Thyroid gland (tissue), 4 donors: ENCODE measurements around the gene TOB2.
A peak's percentile ranks its signal among the peaks of the same experiment; 100 is the strongest.

Experiments
- POLR2A ChIP-seq, 2 donors: fragments of 450-650 bp; IDR thresholded peaks; one replicate each; pipeline ENCODE4 v1.6.1; 2017; ENCODE audit warnings: antibody characterized with exemption in 2 of 2, mild to moderate bottlenecking in 2 of 2, moderate library complexity in 1 of 2
- TF ChIP-seq, protein P1 (sequence below), 6 experiments: fragments of 200-600 bp in 3 of 6; fragments of 450-650 bp in 3 of 6; sonication (generic) in 3 of 6; IDR thresholded peaks; one replicate each; pipeline ENCODE4 v1.5.1; 2016 to 2019; ENCODE audit warnings: antibody characterized with exemption in 6 of 6, mild to moderate bottlenecking in 2 of 6, inconsistent platforms in 1 of 6, moderate library complexity in 1 of 6

DNA sequence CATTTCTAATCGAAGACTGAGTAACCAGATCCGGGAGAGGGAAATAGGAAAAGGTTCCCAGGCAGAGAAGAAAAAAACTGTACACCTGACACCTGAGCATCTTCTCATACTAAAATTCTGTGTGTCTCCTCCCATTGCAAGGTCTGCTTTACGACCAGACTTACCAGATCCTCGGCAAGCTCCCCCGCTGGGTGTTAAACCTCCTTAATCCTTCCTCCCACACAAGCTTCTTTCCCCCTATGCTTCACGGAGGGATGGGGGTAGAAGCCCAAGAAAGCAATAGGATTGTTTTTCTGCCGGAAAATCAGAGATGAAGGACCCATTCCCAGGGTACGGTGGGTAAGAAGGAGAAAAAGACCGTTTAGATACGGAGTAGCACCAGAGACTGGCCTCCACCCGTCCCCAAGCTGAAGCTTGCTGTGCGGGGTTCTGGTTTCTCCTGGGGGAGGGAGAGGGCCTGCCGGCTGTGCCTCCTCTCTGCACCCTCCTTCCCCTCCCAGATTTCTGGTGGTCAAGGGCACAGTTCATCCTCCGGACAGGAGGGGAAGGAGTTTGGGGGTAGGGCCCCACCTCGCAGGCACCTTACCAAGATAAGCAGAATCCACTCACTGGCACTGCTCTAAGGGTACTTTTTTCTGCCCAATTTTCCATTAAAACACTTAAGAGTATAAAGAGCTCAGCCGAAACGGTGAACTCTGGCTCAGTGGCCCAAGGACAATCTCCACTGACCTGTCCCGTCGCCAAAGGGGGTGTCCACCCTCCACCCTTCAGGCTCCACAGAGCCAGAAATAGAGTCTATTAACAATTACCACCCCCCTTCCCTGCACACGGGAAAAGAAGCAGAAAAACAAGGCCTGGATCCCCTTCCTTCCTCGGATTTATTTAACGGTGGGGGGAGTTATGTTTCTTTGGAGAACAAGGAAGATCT is 1.2 kb downstream of the TOB2 start:
- TF ChIP-seq, protein P1, sequence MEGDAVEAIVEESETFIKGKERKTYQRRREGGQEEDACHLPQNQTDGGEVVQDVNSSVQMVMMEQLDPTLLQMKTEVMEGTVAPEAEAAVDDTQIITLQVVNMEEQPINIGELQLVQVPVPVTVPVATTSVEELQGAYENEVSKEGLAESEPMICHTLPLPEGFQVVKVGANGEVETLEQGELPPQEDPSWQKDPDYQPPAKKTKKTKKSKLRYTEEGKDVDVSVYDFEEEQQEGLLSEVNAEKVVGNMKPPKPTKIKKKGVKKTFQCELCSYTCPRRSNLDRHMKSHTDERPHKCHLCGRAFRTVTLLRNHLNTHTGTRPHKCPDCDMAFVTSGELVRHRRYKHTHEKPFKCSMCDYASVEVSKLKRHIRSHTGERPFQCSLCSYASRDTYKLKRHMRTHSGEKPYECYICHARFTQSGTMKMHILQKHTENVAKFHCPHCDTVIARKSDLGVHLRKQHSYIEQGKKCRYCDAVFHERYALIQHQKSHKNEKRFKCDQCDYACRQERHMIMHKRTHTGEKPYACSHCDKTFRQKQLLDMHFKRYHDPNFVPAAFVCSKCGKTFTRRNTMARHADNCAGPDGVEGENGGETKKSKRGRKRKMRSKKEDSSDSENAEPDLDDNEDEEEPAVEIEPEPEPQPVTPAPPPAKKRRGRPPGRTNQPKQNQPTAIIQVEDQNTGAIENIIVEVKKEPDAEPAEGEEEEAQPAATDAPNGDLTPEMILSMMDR (IDR thresholded peaks at IDR 0.05) = no peak
- TF ChIP-seq POLR2A (IDR thresholded peaks at IDR 0.05) = peak in 1 of 2 donors; percentile 58
